Activated T-cell treated with anti-CD3 and anti-CD28 coated beads, Interleukin-2, amount 50 U/mL, for 4 hours (primary cell): ENCODE measurements around the gene GALR3. TPM values are rescaled to one million over a fixed set of nuclear protein-coding genes. Genes with fewer than 3 reads are reported as not detected.
A peak's percentile ranks its signal among the peaks of the same experiment; 100 is the strongest.

Experiments
- ATAC-seq, 2 donors: fragments of 200-7000 bp; cut with Tn5 transposase; one replicate each; pipeline ENCODE4 v1.10.0; 2021
- DNase-seq: peaks from one replicate; pipeline ENCODE4 v3.0.0-alpha.2; 2020
- H3K27me3 Mint-ChIP-seq: one replicate; pipeline ENCODE4 v1.8.0; 2021; ENCODE audit warnings: low read depth, mixed read lengths
- H3K36me3 Mint-ChIP-seq: one replicate; pipeline ENCODE4 v1.8.0; 2022; ENCODE audit warnings: mixed read lengths; ENCODE audit not compliant: insufficient read depth
- H3K4me1 Mint-ChIP-seq: one replicate; pipeline ENCODE4 v1.8.0; 2021; ENCODE audit warnings: low read depth, mixed read lengths
- H3K4me3 Mint-ChIP-seq: one replicate; pipeline ENCODE4 v1.8.0; 2021; ENCODE audit warnings: mild to moderate bottlenecking, moderate library complexity, mixed read lengths
- H3K9me3 Mint-ChIP-seq: one replicate; pipeline ENCODE4 v1.8.0; 2021; ENCODE audit warnings: mixed read lengths
- total RNA-seq, 3 donors: library from RNA; stranded (reverse); gene quantifications; one replicate each; pipeline ENCODE4 v1.2.1, GENCODE V29; 2021

GALR3 gene
- total RNA-seq, 3 donors from 2014 or later = not detected

- Mint-ChIP-seq H3K36me3 (no peaks in the 10 kb centered on the region), H3K4me1 (peaks cover 35% of the 10 kb centered on the region), H3K4me3 (peak within 1 kb of the TSS; percentile 73), H3K27me3 (peaks cover 51% of the 10 kb centered on the region), H3K9me3 (no peaks in the 10 kb centered on the region)
- DNase-seq = peak; percentile 82
- ATAC-seq = peak; percentile 96 to 97
Measured at GRCh38 chr22:37807410-37808293, 15.5 kb upstream of the GALR3 start, which contains the start of gene GCAT. TSS of gene GCAT (plus strand) at chr22:37807934. CDS start at chr22:37807968, 34 bp downstream.

DNA sequence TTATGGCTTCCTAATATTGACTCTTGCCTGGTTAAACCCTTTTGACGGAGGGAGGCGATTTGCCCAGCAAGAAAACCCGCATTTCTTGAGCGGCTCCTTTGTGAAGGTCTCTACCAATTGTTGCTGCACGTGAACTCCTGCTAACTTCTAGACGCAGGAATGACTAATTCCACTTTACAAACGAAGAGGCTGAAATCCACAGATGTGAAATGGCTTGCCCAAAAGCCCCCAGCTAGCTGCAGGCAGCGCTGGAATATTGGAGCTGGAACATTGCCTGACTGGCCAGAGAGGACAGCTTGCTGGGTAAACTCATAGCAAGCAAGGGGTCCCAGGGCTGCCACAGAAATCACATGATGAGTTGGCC lies 14.9 kb upstream of the GALR3 start:
- Mint-ChIP-seq H3K9me3 (no peaks in the 10 kb centered on the region), H3K4me3 (peak overlapping the region; percentile 73), H3K36me3 (no peaks in the 10 kb centered on the region), H3K27me3 (peaks cover 45% of the 10 kb centered on the region), H3K4me1 (peaks cover 29% of the 10 kb centered on the region)
- ATAC-seq (peak in 1 of 2 donors; percentile 4), DNase-seq (no peak)

DNA sequence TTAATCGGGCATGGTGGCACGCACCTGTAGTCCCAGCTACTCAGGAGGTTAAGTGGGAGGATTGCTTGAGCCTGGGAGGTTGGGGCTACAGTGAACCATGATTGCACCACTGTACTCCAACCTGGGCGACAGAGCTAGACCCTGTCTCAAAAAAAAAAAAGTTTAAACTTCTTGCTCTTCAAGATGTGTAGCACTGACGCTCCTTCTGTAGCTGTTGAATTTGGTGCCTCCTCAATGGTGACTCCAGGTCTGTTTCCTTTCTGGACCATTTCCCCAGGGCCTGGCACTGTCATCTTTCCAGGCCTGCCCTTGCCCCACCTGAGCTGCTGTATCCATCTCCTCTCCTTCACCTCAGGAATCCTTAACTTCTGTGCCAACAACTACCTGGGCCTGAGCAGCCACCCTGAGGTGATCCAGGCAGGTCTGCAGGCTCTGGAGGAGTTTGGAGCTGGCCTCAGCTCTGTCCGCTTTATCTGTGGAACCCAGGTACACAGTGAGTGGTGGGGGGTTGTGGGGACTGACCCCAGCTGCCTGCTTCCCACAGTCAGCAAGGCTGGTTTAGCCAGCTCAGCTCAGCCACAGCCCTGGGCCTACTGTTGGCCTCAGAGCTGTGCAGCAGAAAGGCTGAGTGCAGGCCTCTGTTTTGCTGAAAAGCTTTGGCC lies 13.4 kb upstream of the GALR3 start:
- H3K4me1 Mint-ChIP-seq = peaks cover 26% of the 10 kb centered on the region

GRCh38 chr22:37811867-37812266 lies 11.3 kb upstream of the GALR3 start:
- H3K4me1 Mint-ChIP-seq = peaks cover 12% of the 10 kb centered on the region
- DNase-seq = no peak
- no peaks in the 10 kb centered on the region for H3K36me3 Mint-ChIP-seq
- no peaks in the 10 kb centered on the region for H3K9me3 Mint-ChIP-seq
- no peak for ATAC-seq
- H3K27me3 Mint-ChIP-seq = peaks cover 25% of the 10 kb centered on the region
- no peak overlapping the region for H3K4me3 Mint-ChIP-seq

More for the DNA sequence above, 13.4 kb upstream of the GALR3 start:
- Mint-ChIP-seq H3K36me3 (no peaks in the 10 kb centered on the region), H3K9me3 (no peaks in the 10 kb centered on the region), H3K4me3 (no peak overlapping the region), H3K27me3 (peaks cover 40% of the 10 kb centered on the region)
- no peak for ATAC-seq
- DNase-seq = no peak

DNA sequence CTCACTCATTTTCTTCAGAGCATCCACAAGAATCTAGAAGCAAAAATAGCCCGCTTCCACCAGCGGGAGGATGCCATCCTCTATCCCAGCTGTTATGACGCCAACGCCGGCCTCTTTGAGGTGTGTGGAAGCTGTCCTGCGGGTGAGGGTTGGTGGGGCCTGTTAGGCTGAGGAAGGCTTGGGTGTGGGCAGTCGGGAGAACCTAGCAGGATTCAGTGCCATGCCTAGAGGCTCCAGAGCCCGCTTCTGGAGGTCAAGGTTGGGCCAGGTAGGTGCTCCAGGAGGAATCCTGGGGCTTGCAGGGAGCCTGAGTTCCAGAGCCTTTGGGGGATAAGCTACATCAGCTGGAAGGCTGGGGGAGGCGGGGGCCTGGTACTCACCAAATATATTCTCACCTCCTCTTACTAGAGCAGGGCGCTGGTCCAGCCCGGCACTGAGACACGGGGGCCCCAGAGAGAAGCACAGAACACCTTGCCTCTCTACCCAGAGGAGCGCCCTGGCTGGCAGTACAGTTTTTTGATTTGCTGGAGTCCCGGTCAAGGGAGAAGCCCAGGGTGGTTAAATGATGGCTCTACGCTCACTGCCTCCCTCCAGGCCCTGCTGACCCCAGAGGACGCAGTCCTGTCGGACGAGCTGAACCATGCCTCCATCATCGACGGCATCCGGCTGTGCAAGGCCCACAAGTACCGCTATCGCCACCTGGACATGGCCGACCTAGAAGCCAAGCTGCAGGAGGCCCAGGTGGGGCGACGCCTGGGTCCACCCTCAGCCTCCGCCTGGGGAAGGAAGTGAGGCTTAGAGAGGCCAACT lies 10.1 kb upstream of the GALR3 start:
- peaks cover 11% of the 10 kb centered on the region for H3K4me1 Mint-ChIP-seq
- H3K27me3 Mint-ChIP-seq = peaks cover 22% of the 10 kb centered on the region
- H3K9me3 Mint-ChIP-seq = no peaks in the 10 kb centered on the region
- no peak overlapping the region for H3K4me3 Mint-ChIP-seq
- ATAC-seq = no peak
- H3K36me3 Mint-ChIP-seq = peaks cover 3% of the 10 kb centered on the region
- DNase-seq = no peak

GRCh38 chr22:37815593-37815992 lies 7.6 kb upstream of the GALR3 start:
- peaks cover 3% of the 10 kb centered on the region for H3K36me3 Mint-ChIP-seq
- no peak overlapping the region for H3K4me3 Mint-ChIP-seq
- no peaks in the 10 kb centered on the region for H3K9me3 Mint-ChIP-seq
- H3K4me1 Mint-ChIP-seq = peaks cover 12% of the 10 kb centered on the region
- ATAC-seq (no peak), DNase-seq (no peak)
- H3K27me3 Mint-ChIP-seq = peaks cover 16% of the 10 kb centered on the region

DNA sequence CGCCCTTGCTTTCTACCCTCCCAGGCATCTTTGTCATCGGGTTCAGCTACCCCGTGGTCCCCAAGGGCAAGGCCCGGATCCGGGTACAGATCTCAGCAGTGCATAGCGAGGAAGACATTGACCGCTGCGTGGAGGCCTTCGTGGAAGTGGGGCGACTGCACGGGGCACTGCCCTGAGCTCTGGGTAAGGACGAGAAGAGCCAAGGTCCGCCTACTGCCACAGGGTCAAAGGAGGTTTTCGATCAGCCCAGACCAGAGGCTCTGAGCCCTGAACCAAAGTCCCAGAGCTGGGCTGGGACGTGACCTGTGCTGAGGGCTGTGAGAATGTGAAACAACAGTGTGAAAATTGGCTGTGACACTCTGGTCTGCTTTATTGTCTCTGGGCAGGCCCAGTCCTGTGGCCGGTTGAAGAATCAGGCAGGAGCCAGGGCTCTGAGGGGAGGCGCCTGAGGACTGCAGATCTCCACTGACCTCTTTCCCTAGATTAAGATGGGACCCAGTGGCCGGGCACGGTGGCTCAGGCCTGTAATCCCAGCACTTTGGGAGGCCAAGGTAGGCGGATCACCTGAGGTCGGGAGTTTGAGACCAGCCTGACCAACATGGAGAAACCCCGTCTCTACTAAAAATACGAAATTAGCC lies 6.5 kb upstream of the GALR3 start:
- Mint-ChIP-seq H3K27me3 (peaks cover 17% of the 10 kb centered on the region), H3K4me3 (no peak overlapping the region), H3K9me3 (no peaks in the 10 kb centered on the region), H3K4me1 (peaks cover 12% of the 10 kb centered on the region), H3K36me3 (peaks cover 3% of the 10 kb centered on the region)
- no peak for ATAC-seq
- DNase-seq = no peak

DNA sequence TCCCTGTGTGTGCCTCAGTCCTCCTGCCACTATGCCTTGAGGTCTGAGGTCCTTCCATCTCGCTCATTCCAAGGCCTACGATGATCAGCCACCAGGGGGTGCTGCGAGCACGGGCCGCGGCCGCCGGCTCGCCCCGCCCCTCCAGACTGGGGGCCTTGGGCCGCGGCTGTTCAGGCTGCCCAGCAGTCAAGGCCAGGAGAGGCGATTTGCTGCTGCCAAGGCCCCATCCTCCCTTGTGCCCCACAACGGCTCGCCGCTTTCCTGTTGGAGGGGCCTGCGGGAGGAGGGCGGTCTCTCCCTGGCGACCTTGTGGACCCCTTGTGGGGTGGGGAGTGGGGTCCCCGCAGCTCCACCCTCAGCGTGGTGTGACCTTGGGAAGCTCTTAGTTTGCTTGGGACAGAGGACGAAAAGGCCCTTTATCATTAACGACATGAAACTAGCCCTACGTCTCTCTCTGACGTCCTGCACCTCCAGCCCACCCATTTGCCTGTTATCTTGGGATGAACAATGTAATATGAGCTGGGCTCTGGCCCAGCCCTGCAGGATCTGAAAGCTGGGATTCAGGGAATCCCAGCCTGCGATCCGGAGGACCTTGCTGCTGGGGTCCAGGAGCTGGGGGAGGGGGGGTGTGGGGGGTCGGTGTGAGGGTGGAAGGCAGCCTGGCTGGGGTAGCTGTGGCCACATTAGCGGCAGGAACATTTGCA lies 5.3 kb upstream of the GALR3 start:
- peaks cover 12% of the 10 kb centered on the region for H3K4me1 Mint-ChIP-seq
- peaks cover 17% of the 10 kb centered on the region for H3K27me3 Mint-ChIP-seq
- H3K36me3 Mint-ChIP-seq = peaks cover 3% of the 10 kb centered on the region
- DNase-seq = peak; percentile 83
- ATAC-seq = peak; percentile 86 to 88
- H3K9me3 Mint-ChIP-seq = no peaks in the 10 kb centered on the region
- H3K4me3 Mint-ChIP-seq = peak overlapping the region; percentile 29

GRCh38 chr22:37818409-37819104 lies 4.6 kb upstream of the GALR3 start:
- Mint-ChIP-seq H3K27me3 (peaks cover 22% of the 10 kb centered on the region), H3K9me3 (no peaks in the 10 kb centered on the region), H3K36me3 (peaks cover 3% of the 10 kb centered on the region), H3K4me1 (peaks cover 12% of the 10 kb centered on the region), H3K4me3 (peak overlapping the region; percentile 57)
- ATAC-seq (peak; percentile 77 to 79), DNase-seq (peak; percentile 56)

- no peak for DNase-seq
- Mint-ChIP-seq H3K9me3 (no peaks in the 10 kb centered on the region), H3K4me3 (peak overlapping the region; percentile 57), H3K27me3 (peaks cover 27% of the 10 kb centered on the region), H3K36me3 (peaks cover 3% of the 10 kb centered on the region), H3K4me1 (peaks cover 12% of the 10 kb centered on the region)
- ATAC-seq = no peak
Measured at GRCh38 chr22:37819105-37819433, 4.1 kb upstream of the GALR3 start.

DNA sequence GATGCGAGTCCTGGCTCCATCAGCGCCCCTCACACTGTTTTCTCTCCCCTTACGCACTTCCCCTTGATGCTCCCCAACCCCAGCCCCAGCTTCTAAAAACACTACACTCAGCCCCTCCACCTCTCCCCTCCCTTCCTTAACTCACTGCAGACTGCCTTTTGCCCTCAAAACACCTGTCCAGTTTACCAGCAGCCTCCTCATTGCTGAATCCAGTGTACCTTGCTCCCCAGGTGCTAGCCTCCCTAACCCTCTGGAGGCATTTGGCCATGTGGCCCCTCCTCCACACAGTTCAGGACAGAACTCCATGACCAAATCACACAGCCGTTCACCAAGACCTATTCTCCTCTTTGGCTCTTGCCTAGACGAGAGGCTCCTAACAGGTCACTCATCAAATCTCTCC lies 2.8 kb upstream of the GALR3 start:
- peaks cover 30% of the 10 kb centered on the region for H3K27me3 Mint-ChIP-seq
- peaks cover 3% of the 10 kb centered on the region for H3K36me3 Mint-ChIP-seq
- ATAC-seq (no peak), DNase-seq (no peak)
- peaks cover 15% of the 10 kb centered on the region for H3K4me1 Mint-ChIP-seq
- H3K4me3 Mint-ChIP-seq = no peak overlapping the region
- H3K9me3 Mint-ChIP-seq = no peaks in the 10 kb centered on the region

GRCh38 chr22:37822079-37822833 lies 926 bp upstream of the GALR3 start:
- no peak overlapping the region for H3K4me3 Mint-ChIP-seq
- DNase-seq (no peak), ATAC-seq (no peak)

More at GRCh38 chr22:37822079-37822833, 926 bp upstream of the GALR3 start:
- Mint-ChIP-seq H3K36me3 (peaks cover 3% of the 10 kb centered on the region), H3K4me1 (peaks cover 15% of the 10 kb centered on the region), H3K9me3 (no peaks in the 10 kb centered on the region), H3K27me3 (peaks cover 32% of the 10 kb centered on the region)
